ENCODE measurements around the gene ZMIZ2. TPM values are rescaled to one million over a fixed set of nuclear protein-coding genes. Genes with fewer than 3 reads are reported as not detected.

Gene ZMIZ2
- total RNA-seq, 1 donor from 2014 or later, result 54.3 TPM

- no peaks in the 10 kb centered on the region for H3K27me3 ChIP-seq
- no peak for TF ChIP-seq POLR2AphosphoS5 (IDR thresholded peaks at IDR 0.05; ENCODE audit: insufficient read depth in 1 of 2, low read depth in 1 of 2)
- TF ChIP-seq POLR2A (IDR thresholded peaks at IDR 0.05), result no peak
- no peak for TF ChIP-seq CTCF (IDR thresholded peaks at IDR 0.05)
- H3K4me1 ChIP-seq, result peaks cover 52% of the 10 kb centered on the region
- no peak for DNase-seq (ENCODE audit: extremely low spot score in 2 of 2)
- intact Hi-C loops (cut with DNase I), result no loop called here
- H3K36me3 ChIP-seq, result peaks cover 0 to 55% of the 10 kb centered on the region in 2 donors
- H3K4me3 ChIP-seq, result no peak overlapping the region
- H3K27ac ChIP-seq, result no peak overlapping the region
- H3K9me3 ChIP-seq, result no peaks in the 10 kb centered on the region
Measured at GRCh38 chr7:44757311-44757710, 8.7 kb downstream of the ZMIZ2 start.

GRCh38 chr7:44757739-44758138, 9.1 kb downstream of the ZMIZ2 start:
- peaks cover 53% of the 10 kb centered on the region for H3K4me1 ChIP-seq
- intact Hi-C loops (cut with DNase I), result no loop called here
- no peak for DNase-seq (ENCODE audit: extremely low spot score in 2 of 2)

GRCh38 chr7:44759246-44759645, 10.6 kb downstream of the ZMIZ2 start:
- Histone ChIP-seq H3K4me3 (no peak overlapping the region), H3K36me3 (peaks cover 0 to 74% of the 10 kb centered on the region in 2 donors)
- TF ChIP-seq POLR2AphosphoS5 (IDR thresholded peaks at IDR 0.05; ENCODE audit: insufficient read depth in 1 of 2, low read depth in 1 of 2), result no peak

More at GRCh38 chr7:44757739-44758138, 9.1 kb downstream of the ZMIZ2 start:
- H3K27me3 ChIP-seq, result no peaks in the 10 kb centered on the region
- no peak overlapping the region for H3K27ac ChIP-seq
- peaks cover 0 to 59% of the 10 kb centered on the region in 2 donors for H3K36me3 ChIP-seq
- no peaks in the 10 kb centered on the region for H3K9me3 ChIP-seq
- no peak for TF ChIP-seq POLR2AphosphoS5 (IDR thresholded peaks at IDR 0.05; ENCODE audit: insufficient read depth in 1 of 2, low read depth in 1 of 2)
- TF ChIP-seq CTCF (IDR thresholded peaks at IDR 0.05), result no peak
- no peak for TF ChIP-seq POLR2A (IDR thresholded peaks at IDR 0.05)
- no peak overlapping the region for H3K4me3 ChIP-seq

GRCh38 chr7:44760034-44760580, 11.5 kb downstream of the ZMIZ2 start:
- H3K9me3 ChIP-seq, result no peaks in the 10 kb centered on the region
- H3K27ac ChIP-seq, result no peak overlapping the region
- peaks cover 0 to 83% of the 10 kb centered on the region in 2 donors for H3K36me3 ChIP-seq
- DNase-seq (ENCODE audit: extremely low spot score in 2 of 2), result peak in 1 of 2 donors; percentile 84
- no peaks in the 10 kb centered on the region for H3K27me3 ChIP-seq
- H3K4me3 ChIP-seq, result no peak overlapping the region
- no peak for TF ChIP-seq POLR2A (IDR thresholded peaks at IDR 0.05)
- no peak for TF ChIP-seq CTCF (IDR thresholded peaks at IDR 0.05)
- TF ChIP-seq POLR2AphosphoS5 (IDR thresholded peaks at IDR 0.05; ENCODE audit: insufficient read depth in 1 of 2, low read depth in 1 of 2), result no peak
- intact Hi-C loops (cut with DNase I), result no loop called here
- peaks cover 42% of the 10 kb centered on the region for H3K4me1 ChIP-seq

More at GRCh38 chr7:44759246-44759645, 10.6 kb downstream of the ZMIZ2 start:
- no peak overlapping the region for H3K27ac ChIP-seq
- intact Hi-C loops (cut with DNase I), result no loop called here
- H3K4me1 ChIP-seq, result peaks cover 51% of the 10 kb centered on the region
- no peaks in the 10 kb centered on the region for H3K9me3 ChIP-seq
- no peaks in the 10 kb centered on the region for H3K27me3 ChIP-seq
- no peak for DNase-seq (ENCODE audit: extremely low spot score in 2 of 2)

GRCh38 chr7:44761207-44762161, 12.8 kb downstream of the ZMIZ2 start:
- Histone ChIP-seq H3K36me3 (peaks cover 0 to 96% of the 10 kb centered on the region in 2 donors), H3K27me3 (no peaks in the 10 kb centered on the region), H3K27ac (peak overlapping the region; percentile 39), H3K4me3 (no peak overlapping the region), H3K9me3 (no peaks in the 10 kb centered on the region), H3K4me1 (peaks cover 29% of the 10 kb centered on the region)
- intact Hi-C loops (cut with DNase I), result no loop called here
- TF ChIP-seq CTCF (IDR thresholded peaks at IDR 0.05) (no peak), POLR2AphosphoS5 (IDR thresholded peaks at IDR 0.05; ENCODE audit: insufficient read depth in 1 of 2, low read depth in 1 of 2) (no peak), POLR2A (IDR thresholded peaks at IDR 0.05) (no peak)
- DNase-seq (ENCODE audit: extremely low spot score in 2 of 2), result peak in 1 of 2 donors; percentile 78

Measured in vagina (tissue), 2 donors.